ENCODE data around the gene KCNIP4. TPM values are rescaled to one million over a fixed set of nuclear protein-coding genes. Genes with fewer than 3 reads are reported as not detected.

KCNIP4 gene
- total RNA-seq, 3 donors from 2014 or later (not counting 1 experiment from before 2014, with no cell fraction given), result not detected

GRCh38 chr4:21979196-21979595 lies 30.6 kb upstream of the KCNIP4 start:
- intact Hi-C loops (cut with micrococcal nuclease), result no loop called here
- peaks cover 7 to 15% of the 10 kb centered on the region in 2 donors for H3K9me3 Mint-ChIP-seq
- no peaks in the 10 kb centered on the region for H3K4me1 Mint-ChIP-seq
- Histone ChIP-seq H3K9me3 (ENCODE audit: control insufficient read depth, insufficient read depth, low read length) (no peaks in the 10 kb centered on the region), H3K36me3 (ENCODE audit: control insufficient read depth, insufficient read depth, low read length) (no peaks in the 10 kb centered on the region), H3K4me3 (ENCODE audit: low read length) (no peak overlapping the region), H3K4me1 (ENCODE audit: control insufficient read depth, insufficient read depth, low read length) (no peaks in the 10 kb centered on the region), H3K27ac (ENCODE audit: low read length) (no peak overlapping the region), H3K27me3 (ENCODE audit: control insufficient read depth, insufficient read depth, low read length) (no peaks in the 10 kb centered on the region)
- no peak overlapping the region for H3K4me3 Mint-ChIP-seq
- ATAC-seq (no peak), DNase-seq (no peak)
- no peaks in the 10 kb centered on the region for H3K27me3 Mint-ChIP-seq (ENCODE audit: low read depth in 2 of 2)
- WGBS (ENCODE audit: insufficient coverage), result 100% methylated on average over 1 of the region's 1 CpG
- H3K36me3 Mint-ChIP-seq, result no peaks in the 10 kb centered on the region
- H3K27ac Mint-ChIP-seq, result no peak overlapping the region
- TF ChIP-seq CTCF (IDR thresholded peaks at IDR 0.05), result no peak

DNA sequence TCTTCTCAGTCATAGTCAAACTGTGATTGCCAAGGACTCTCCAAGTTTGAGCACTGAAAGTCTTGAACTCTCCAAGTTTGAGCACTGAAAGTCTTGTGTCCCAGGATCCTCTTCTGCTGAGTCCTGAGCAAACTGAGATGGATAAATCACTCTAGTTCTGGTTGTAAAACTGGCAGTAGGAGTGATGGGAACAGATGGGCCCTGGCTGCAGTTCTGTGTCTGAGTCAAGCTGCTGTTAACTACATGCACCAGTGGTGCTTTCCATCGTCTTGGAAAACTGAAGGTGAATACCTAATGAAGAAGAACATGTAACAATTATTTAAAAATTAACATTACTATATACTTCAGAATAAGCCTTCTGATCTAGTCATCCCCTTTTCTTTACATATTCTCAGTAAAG lies 27.6 kb upstream of the KCNIP4 start:
- Histone ChIP-seq H3K4me3 (ENCODE audit: low read length) (no peak overlapping the region), H3K27ac (ENCODE audit: low read length) (no peak overlapping the region), H3K9me3 (ENCODE audit: control insufficient read depth, insufficient read depth, low read length) (no peaks in the 10 kb centered on the region), H3K36me3 (ENCODE audit: control insufficient read depth, insufficient read depth, low read length) (no peaks in the 10 kb centered on the region), H3K4me1 (ENCODE audit: control insufficient read depth, insufficient read depth, low read length) (no peaks in the 10 kb centered on the region), H3K27me3 (ENCODE audit: control insufficient read depth, insufficient read depth, low read length) (no peaks in the 10 kb centered on the region)
- intact Hi-C loops (cut with micrococcal nuclease), result no loop called here
- TF ChIP-seq CTCF (IDR thresholded peaks at IDR 0.05), result no peak
- no peak for DNase-seq
- no CpG with 5 or more reads among the region's 1 CpG for WGBS (ENCODE audit: insufficient coverage)
- Mint-ChIP-seq H3K36me3 (no peaks in the 10 kb centered on the region), H3K4me3 (no peak overlapping the region), H3K9me3 (peaks cover 4 to 14% of the 10 kb centered on the region in 2 donors), H3K27me3 (ENCODE audit: low read depth in 2 of 2) (no peaks in the 10 kb centered on the region), H3K4me1 (no peaks in the 10 kb centered on the region), H3K27ac (no peak overlapping the region)
- ATAC-seq, result no peak

DNA sequence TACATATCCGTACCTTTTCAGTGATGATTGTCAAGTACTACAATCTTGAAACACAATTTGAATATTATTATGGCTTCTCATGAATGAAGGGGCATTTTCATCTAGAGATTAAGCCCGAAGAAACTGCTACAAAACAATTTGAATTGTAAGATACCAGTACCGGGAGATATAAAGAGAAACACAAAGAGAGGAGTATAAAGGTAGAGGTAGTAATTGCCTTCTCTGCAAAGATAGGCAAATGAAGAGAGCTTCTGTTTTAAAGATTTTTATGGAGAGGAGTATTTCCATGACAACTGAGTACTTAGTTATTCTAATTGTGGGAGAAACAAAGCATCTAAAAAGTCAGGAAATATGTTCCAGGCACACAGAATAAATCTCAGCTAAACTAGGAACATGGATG lies 25.3 kb upstream of the KCNIP4 start:
- Mint-ChIP-seq H3K4me1 (no peaks in the 10 kb centered on the region), H3K4me3 (no peak overlapping the region)
- WGBS (ENCODE audit: insufficient coverage), result 67% methylated on average over 3 of the region's 3 CpGs

More for the DNA sequence above, 25.3 kb upstream of the KCNIP4 start:
- ATAC-seq (no peak), DNase-seq (no peak)
- no peak overlapping the region for H3K27ac ChIP-seq (ENCODE audit: low read length)
- H3K4me1 ChIP-seq (ENCODE audit: control insufficient read depth, insufficient read depth, low read length), result no peaks in the 10 kb centered on the region
- no peaks in the 10 kb centered on the region for H3K27me3 ChIP-seq (ENCODE audit: control insufficient read depth, insufficient read depth, low read length)
- H3K36me3 ChIP-seq (ENCODE audit: control insufficient read depth, insufficient read depth, low read length), result no peaks in the 10 kb centered on the region
- TF ChIP-seq CTCF (IDR thresholded peaks at IDR 0.05), result no peak
- intact Hi-C loops (cut with micrococcal nuclease), result no loop called here
- H3K4me3 ChIP-seq (ENCODE audit: low read length), result no peak overlapping the region
- H3K27me3 Mint-ChIP-seq (ENCODE audit: low read depth in 2 of 2), result no peaks in the 10 kb centered on the region
- H3K36me3 Mint-ChIP-seq, result no peaks in the 10 kb centered on the region
- no peaks in the 10 kb centered on the region for H3K9me3 ChIP-seq (ENCODE audit: control insufficient read depth, insufficient read depth, low read length)
- no peak overlapping the region for H3K27ac Mint-ChIP-seq
- H3K9me3 Mint-ChIP-seq, result peaks cover 8 to 18% of the 10 kb centered on the region in 2 donors
